ENCODE data around the gene ELN. TPM values are rescaled to one million over a fixed set of nuclear protein-coding genes. Genes with fewer than 3 reads are reported as not detected.

ELN gene
- total and polyA plus RNA-seq, 2 of the 4 experiments (the other 2 are of a cell fraction): 2.2 to 14.3 TPM

DNA sequence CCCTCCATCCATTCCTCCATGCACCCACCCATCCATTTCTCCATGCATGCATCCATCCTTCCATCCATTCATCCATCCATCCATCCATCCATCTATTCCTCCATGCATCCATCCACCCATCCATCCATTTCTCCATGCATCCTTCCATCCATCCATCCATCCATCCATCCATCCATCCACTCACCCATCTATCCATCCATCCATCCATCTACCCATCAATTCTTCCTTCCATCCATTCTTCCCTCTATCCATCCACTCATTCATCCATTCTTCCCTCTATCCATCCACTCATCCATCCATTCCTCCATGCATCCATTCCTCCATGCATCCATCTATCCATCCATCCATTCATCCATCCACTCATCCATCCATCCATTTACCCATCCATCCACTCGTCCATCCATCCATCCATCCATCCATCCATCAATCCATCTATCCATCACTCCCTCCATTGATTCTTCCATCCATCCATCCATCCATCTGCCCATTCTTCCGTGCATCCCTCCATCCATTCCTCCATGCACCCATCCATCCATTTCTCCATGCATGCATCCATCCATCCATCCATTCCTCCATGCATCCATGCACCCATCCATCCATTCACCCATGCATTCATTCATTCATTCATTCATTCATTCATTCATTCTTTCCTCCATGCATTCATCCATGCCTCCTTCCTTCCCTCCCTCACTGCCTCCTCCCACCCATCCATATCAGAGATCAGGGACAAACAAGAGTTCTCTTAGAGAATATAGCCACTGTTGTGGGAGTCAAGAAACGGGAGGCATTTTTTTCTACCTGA lies 22.2 kb downstream of the ELN start:
- Histone ChIP-seq H3K36me3 (ENCODE audit: control insufficient read depth, insufficient read depth, low read length) (peaks cover 2% of the 10 kb centered on the region; the same call in 1 of the 2 replicates), H3K4me2 (ENCODE audit: low read depth, low read length) (no peak overlapping the region), H3K4me1 (ENCODE audit: control insufficient read depth, insufficient read depth, low read length) (no peaks in the 10 kb centered on the region), H3K9ac (ENCODE audit: low read depth, low read length) (no peak overlapping the region), H2BK15ac (ENCODE audit: low read depth, low read length) (no peak overlapping the region), H3K27ac (ENCODE audit: insufficient read depth, low read length) (no peak overlapping the region), H2AFZ (replicated peaks; ENCODE audit: low read length, poor library complexity) (no peak overlapping the region), H4K20me1 (ENCODE audit: insufficient read depth, low read length) (no peaks in the 10 kb centered on the region), H2BK5ac (ENCODE audit: low read depth, low read length, poor library complexity, severe bottlenecking) (no peak overlapping the region), H3K4ac (ENCODE audit: low read depth, low read length) (no peak overlapping the region), H3K9me3 (ENCODE audit: control insufficient read depth, insufficient read depth, low read length) (no peaks in the 10 kb centered on the region), H2AK5ac (ENCODE audit: low read depth, low read length) (no peak overlapping the region), H2BK20ac (ENCODE audit: low read depth, low read length) (no peak overlapping the region), H3K56ac (ENCODE audit: extremely low read depth, insufficient read depth, low read length) (no peak overlapping the region), H3K27me3 (ENCODE audit: control insufficient read depth, insufficient read depth, low read length) (no peaks in the 10 kb centered on the region), H3K14ac (replicated peaks; ENCODE audit: low read depth, low read length) (no peak overlapping the region), H3K23ac (ENCODE audit: low read depth, low read length) (no peak overlapping the region), H3K79me1 (ENCODE audit: low read depth in 1 of 2, low read length in 2 of 2) (no peaks in the 10 kb centered on the region), H3K18ac (ENCODE audit: low read depth, low read length) (no peak overlapping the region), H2AK9ac (replicated peaks; ENCODE audit: low read depth, low read length, poor library complexity) (no peak overlapping the region), H4K8ac (ENCODE audit: low read depth in 2 of 2, low read length in 2 of 2) (no peak overlapping the region), H3K9me1 (ENCODE audit: insufficient read depth, low read length) (no peaks in the 10 kb centered on the region; the same call in 1 of the 2 replicates), H2BK120ac (ENCODE audit: low read depth, low read length) (no peak overlapping the region), H4K91ac (ENCODE audit: insufficient read depth, low read depth, low read length) (no peak overlapping the region), H3K4me3 (ENCODE audit: insufficient read depth, low read depth, low read length) (no peak overlapping the region), H4K5ac (ENCODE audit: low read depth, low read length) (no peak overlapping the region)
- dilution Hi-C loops (cut with HindIII; ENCODE audit: low sequenced_read_pairs, unreplicated experiment) (no loop called here), intact Hi-C loops (cut with micrococcal nuclease) (no loop called here), in situ Hi-C loops (cut with MboI; ENCODE audit: low sequenced_read_pairs) (no loop called here)
- ChIA-PET POLR2A (ENCODE audit: unreplicated experiment) (no interaction called here), CTCF (no interaction called here)
- DNase-seq (no peak), ATAC-seq (ENCODE audit: low read depth) (no peak)
- BruUV-seq (replicated peaks): no TSS peak
- no peak for TF ChIP-seq FOS (IDR thresholded peaks at IDR 0.05; ENCODE audit: low read depth, low read length)
- no peak for TF ChIP-seq CEBPB (IDR thresholded peaks at IDR 0.05; ENCODE audit: low read depth, low read length)
- no peak for TF ChIP-seq MAZ (IDR thresholded peaks at IDR 0.05; ENCODE audit: borderline replicate concordance, low read depth, low read length)
- 78 to 100% methylated on average over 1 to 3 of the region's 3 CpGs for WGBS, 2 experiments (ENCODE audit: extremely low coverage in 2 of 2, insufficient read length in 1 of 2)

Data from IMR-90 (cell line).